ENCODE measurements around the gene DMPK.

DNA sequence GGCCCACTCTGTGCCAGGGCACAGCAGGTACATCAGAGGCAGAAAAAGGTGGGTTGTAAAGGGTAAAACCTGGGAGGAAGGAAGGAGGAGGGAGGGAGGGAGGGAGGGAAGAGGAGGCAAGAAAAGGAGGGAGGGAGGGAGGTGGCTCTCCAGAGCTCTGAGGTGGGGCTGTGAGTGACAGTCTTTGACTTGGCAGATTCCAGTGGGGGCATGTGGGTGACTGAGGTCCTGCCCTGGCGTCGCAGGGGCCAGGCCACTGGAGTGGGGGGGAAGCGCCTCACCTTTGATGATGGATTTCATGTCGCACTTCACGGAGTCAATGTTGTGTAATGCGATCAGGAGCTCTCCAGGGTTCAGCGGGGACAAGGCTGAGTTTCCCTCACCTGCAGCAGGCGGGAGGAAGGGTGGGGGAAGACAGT is 38.8 kb upstream of the DMPK start:
- TF ChIP-seq, protein P1, sequence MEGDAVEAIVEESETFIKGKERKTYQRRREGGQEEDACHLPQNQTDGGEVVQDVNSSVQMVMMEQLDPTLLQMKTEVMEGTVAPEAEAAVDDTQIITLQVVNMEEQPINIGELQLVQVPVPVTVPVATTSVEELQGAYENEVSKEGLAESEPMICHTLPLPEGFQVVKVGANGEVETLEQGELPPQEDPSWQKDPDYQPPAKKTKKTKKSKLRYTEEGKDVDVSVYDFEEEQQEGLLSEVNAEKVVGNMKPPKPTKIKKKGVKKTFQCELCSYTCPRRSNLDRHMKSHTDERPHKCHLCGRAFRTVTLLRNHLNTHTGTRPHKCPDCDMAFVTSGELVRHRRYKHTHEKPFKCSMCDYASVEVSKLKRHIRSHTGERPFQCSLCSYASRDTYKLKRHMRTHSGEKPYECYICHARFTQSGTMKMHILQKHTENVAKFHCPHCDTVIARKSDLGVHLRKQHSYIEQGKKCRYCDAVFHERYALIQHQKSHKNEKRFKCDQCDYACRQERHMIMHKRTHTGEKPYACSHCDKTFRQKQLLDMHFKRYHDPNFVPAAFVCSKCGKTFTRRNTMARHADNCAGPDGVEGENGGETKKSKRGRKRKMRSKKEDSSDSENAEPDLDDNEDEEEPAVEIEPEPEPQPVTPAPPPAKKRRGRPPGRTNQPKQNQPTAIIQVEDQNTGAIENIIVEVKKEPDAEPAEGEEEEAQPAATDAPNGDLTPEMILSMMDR (IDR thresholded peaks at IDR 0.05; ENCODE audit: insufficient read depth, low read length, poor library complexity, severe bottlenecking), result no peak
- TF ChIP-seq EZH2phosphoT487 (conservative IDR thresholded peaks at IDR 0.05; ENCODE audit: low read length), result no peak
